ENCODE measurements around the gene SLC5A5. TPM values are rescaled to one million over a fixed set of nuclear protein-coding genes. Genes with fewer than 3 reads are reported as not detected.
A peak's percentile ranks its signal among the peaks of the same experiment; 100 is the strongest.

The SLC5A5 gene
- polyA plus RNA-seq, 1 experiment = not detected

- H3K27ac ChIP-seq (ENCODE audit: low read depth, low read length) = no peak overlapping the region
- ChIA-PET CTCF (no interaction called here), POLR2A (no interaction called here)
- no peak for DNase-seq (ENCODE audit: low read depth, low spot score)
- peaks cover 2% of the 10 kb centered on the region for H3K27me3 ChIP-seq (ENCODE audit: control insufficient read depth, insufficient read depth, low read length)
- no peak overlapping the region for H3K4me3 ChIP-seq (ENCODE audit: low read depth, low read length)
- TF ChIP-seq CTCF (IDR thresholded peaks at IDR 0.05; ENCODE audit: low read depth, low read length) = no peak
- no peaks in the 10 kb centered on the region; the same call in 1 of the 2 replicates for H3K9me3 ChIP-seq (ENCODE audit: control insufficient read depth, insufficient read depth, low read length)
Measured at GRCh38 chr19:17888260-17888659, 16.5 kb downstream of the SLC5A5 start.

GRCh38 chr19:17889609-17890214, 18.0 kb downstream of the SLC5A5 start:
- Histone ChIP-seq H3K4me3 (ENCODE audit: low read depth, low read length) (no peak overlapping the region), H3K27me3 (ENCODE audit: control insufficient read depth, insufficient read depth, low read length) (peaks cover 2% of the 10 kb centered on the region), H3K9me3 (ENCODE audit: control insufficient read depth, insufficient read depth, low read length) (no peaks in the 10 kb centered on the region), H3K27ac (ENCODE audit: low read depth, low read length) (no peak overlapping the region)
- ChIA-PET POLR2A (no interaction called here), CTCF (no interaction called here)
- no peak for DNase-seq (ENCODE audit: low read depth, low spot score)
- TF ChIP-seq CTCF (IDR thresholded peaks at IDR 0.05; ENCODE audit: low read depth, low read length) = no peak

- no peaks in the 10 kb centered on the region for H3K9me3 ChIP-seq (ENCODE audit: control insufficient read depth, insufficient read depth, low read length)
- H3K27me3 ChIP-seq (ENCODE audit: control insufficient read depth, insufficient read depth, low read length) = peaks cover 2% of the 10 kb centered on the region
- no peak for DNase-seq (ENCODE audit: low read depth, low spot score)
- CTCF ChIA-PET = no interaction called here
- no peak overlapping the region for H3K4me3 ChIP-seq (ENCODE audit: low read depth, low read length)
- TF ChIP-seq CTCF (IDR thresholded peaks at IDR 0.05; ENCODE audit: low read depth, low read length) = no peak
- no peak overlapping the region for H3K27ac ChIP-seq (ENCODE audit: low read depth, low read length)
- POLR2A ChIA-PET = no interaction called here
Measured at GRCh38 chr19:17893766-17894165, 22.0 kb downstream of the SLC5A5 start.

GRCh38 chr19:17902701-17903100, 31.0 kb downstream of the SLC5A5 start:
- Histone ChIP-seq H3K27me3 (ENCODE audit: control insufficient read depth, insufficient read depth, low read length) (peaks cover 4% of the 10 kb centered on the region), H3K27ac (ENCODE audit: low read depth, low read length) (no peak overlapping the region), H3K9me3 (ENCODE audit: control insufficient read depth, insufficient read depth, low read length) (peaks cover under 1% of the 10 kb centered on the region), H3K4me3 (ENCODE audit: low read depth, low read length) (no peak overlapping the region)
- ChIA-PET CTCF (no interaction called here), POLR2A (no interaction called here)
- TF ChIP-seq CTCF (IDR thresholded peaks at IDR 0.05; ENCODE audit: low read depth, low read length) = no peak
- DNase-seq (ENCODE audit: low read depth, low spot score) = peak; percentile 13

GRCh38 chr19:17908244-17908643, 36.5 kb downstream of the SLC5A5 start:
- Histone ChIP-seq H3K9me3 (ENCODE audit: control insufficient read depth, insufficient read depth, low read length) (peaks cover 8% of the 10 kb centered on the region), H3K4me3 (ENCODE audit: low read depth, low read length) (no peak overlapping the region), H3K27ac (ENCODE audit: low read depth, low read length) (no peak overlapping the region), H3K27me3 (ENCODE audit: control insufficient read depth, insufficient read depth, low read length) (no peaks in the 10 kb centered on the region)
- CTCF ChIA-PET = no interaction called here
- DNase-seq (ENCODE audit: low read depth, low spot score) = no peak
- POLR2A ChIA-PET = no interaction called here
- no peak for TF ChIP-seq CTCF (IDR thresholded peaks at IDR 0.05; ENCODE audit: low read depth, low read length)

Measured in AG04450 (cell line).